Mesendoderm (in vitro differentiated cells): Measurements from ENCODE around the gene POLK.
"Not testable (repeated sequence)": the region's sequence is repeated elsewhere in the genome, so short reads cannot be mapped to it uniquely, and the experiment has no call there.

Source experiments
- DNase-seq: peaks from one replicate; pipeline ENCODE4 v3.0.0; 2013
- H2AK5ac ChIP-seq: 2 replicates; pipeline ENCODE4 v1.6.1; 2013; ENCODE audit warnings: low read length, inconsistent platforms
- H2BK120ac ChIP-seq: 2 replicates; pipeline ENCODE4 v1.6.1; 2013; ENCODE audit warnings: low read depth, mild to moderate bottlenecking, low read length, moderate library complexity, mixed read lengths
- H2BK15ac ChIP-seq: replicated peaks from 2 replicates; pipeline ENCODE4 v1.6.1; 2013; ENCODE audit warnings: low read depth, mild to moderate bottlenecking, moderate library complexity
- H2BK5ac ChIP-seq: 2 replicates; pipeline ENCODE4 v1.6.1; 2013; ENCODE audit warnings: low read length, inconsistent platforms
- H3K18ac ChIP-seq: 2 replicates; pipeline ENCODE4 v1.6.1; 2013; ENCODE audit warnings: mild to moderate bottlenecking, low read length, mixed read lengths
- H3K23ac ChIP-seq: one replicate; pipeline ENCODE4 v1.6.1; 2013; ENCODE audit warnings: low read length
- H3K27ac ChIP-seq: 2 replicates; pipeline ENCODE4 v1.5.1; 2013; ENCODE audit warnings: low read depth, mild to moderate bottlenecking, inconsistent platforms, low read length, moderate library complexity
- H3K27me3 ChIP-seq: 2 replicates; pipeline ENCODE4 v1.6.1; 2013; ENCODE audit warnings: low read length, control low read depth, mild to moderate bottlenecking, inconsistent platforms; ENCODE audit not compliant: insufficient read depth, poor library complexity
- H3K36me3 ChIP-seq: 2 replicates; pipeline ENCODE4 v1.6.1; 2013; ENCODE audit warnings: low read length, inconsistent platforms; ENCODE audit not compliant: control insufficient read depth, insufficient read depth
- H3K4ac ChIP-seq: one replicate; pipeline ENCODE4 v1.6.1; 2013; ENCODE audit warnings: low read depth, mild to moderate bottlenecking, low read length, moderate library complexity
- H3K4me1 ChIP-seq: 2 replicates; pipeline ENCODE4 v1.6.1; 2013; ENCODE audit warnings: low read depth, low read length, inconsistent platforms; ENCODE audit not compliant: control insufficient read depth
- H3K4me2 ChIP-seq: 2 replicates; pipeline ENCODE4 v1.6.1; 2013; ENCODE audit warnings: low read length
- H3K4me3 ChIP-seq: 2 replicates; pipeline ENCODE4 v1.5.1; 2013; ENCODE audit warnings: mild to moderate bottlenecking, low read length
- H3K56ac ChIP-seq: one replicate; pipeline ENCODE4 v1.6.1; 2013; ENCODE audit warnings: low read length
- H3K79me1 ChIP-seq: 2 replicates; pipeline ENCODE4 v1.6.1; 2013; ENCODE audit warnings: low read length, inconsistent platforms
- H3K79me2 ChIP-seq: 2 replicates; pipeline ENCODE4 v1.6.1; 2013; ENCODE audit warnings: mild to moderate bottlenecking, low read length; ENCODE audit not compliant: control insufficient read depth, insufficient read depth
- H3K9ac ChIP-seq: 2 replicates; pipeline ENCODE4 v1.6.1; 2013; ENCODE audit warnings: low read length, inconsistent platforms
- H4K5ac ChIP-seq: one replicate; pipeline ENCODE4 v1.6.1; 2013; ENCODE audit warnings: low read length
- H4K8ac ChIP-seq: one replicate; pipeline ENCODE4 v1.6.1; 2013; ENCODE audit warnings: low read depth, mild to moderate bottlenecking, control low read depth, low read length, moderate library complexity
- WGBS: extraction: QIAGEN DNeasy Blood & Tissue Kit; methylation state at CpG from one replicate; pipeline ENCODE4 v1.1.7; 2013; ENCODE audit warnings: low lambda C conversion rate, missing lambda C conversion rate; ENCODE audit not compliant: insufficient coverage; ENCODE audit errors: extremely low coverage; 5-methylcytosine and 5-hydroxymethylcytosine counted together

POLK gene

GRCh38 chr5:75498875-75499274, 12.8 kb upstream of the POLK start:
- H2BK5ac ChIP-seq, H2BK15ac ChIP-seq, H4K5ac ChIP-seq, H3K4me3 ChIP-seq, H3K4me2 ChIP-seq, H3K79me2 ChIP-seq, H3K27ac ChIP-seq, H3K4ac ChIP-seq, H3K36me3 ChIP-seq, H3K9ac ChIP-seq, H3K56ac ChIP-seq, H3K18ac ChIP-seq, H3K23ac ChIP-seq, DNase-seq, H2BK120ac ChIP-seq, H3K27me3 ChIP-seq, H3K79me1 ChIP-seq, H3K4me1 ChIP-seq, H4K8ac ChIP-seq, H2AK5ac ChIP-seq: not testable (repeated sequence)
- WGBS = no CpG with 5 or more reads among the region's 1 CpG

GRCh38 chr5:75505112-75505511, 6.6 kb upstream of the POLK start:
- no CpG with 5 or more reads among the region's 5 CpGs for WGBS
- not testable (repeated sequence) for H3K4me2 ChIP-seq, H3K27me3 ChIP-seq, H3K4me3 ChIP-seq, H3K18ac ChIP-seq, H3K79me1 ChIP-seq, H3K56ac ChIP-seq, H3K9ac ChIP-seq, DNase-seq, H3K4ac ChIP-seq, H3K23ac ChIP-seq, H4K8ac ChIP-seq, H3K27ac ChIP-seq, H3K36me3 ChIP-seq, H3K4me1 ChIP-seq, H2BK5ac ChIP-seq, H2AK5ac ChIP-seq, H2BK120ac ChIP-seq, H4K5ac ChIP-seq, H2BK15ac ChIP-seq
- H3K79me2 ChIP-seq = peaks cover 20% of the 10 kb centered on the region

- Histone ChIP-seq H3K23ac (no peak overlapping the region), H3K9ac (no peak overlapping the region), H3K4me1 (no peaks in the 10 kb centered on the region), H2AK5ac (no peak overlapping the region), H3K36me3 (no peaks in the 10 kb centered on the region), H3K79me1 (peaks cover 10% of the 10 kb centered on the region), H2BK15ac (no peak overlapping the region), H3K27me3 (no peaks in the 10 kb centered on the region), H3K56ac (no peak overlapping the region), H4K8ac (no peak overlapping the region), H2BK120ac (no peak overlapping the region), H3K18ac (no peak overlapping the region), H3K27ac (no peak overlapping the region), H3K4me2 (no peak overlapping the region), H3K4me3 (no peak overlapping the region), H3K79me2 (peaks cover 29% of the 10 kb centered on the region), H3K4ac (no peak overlapping the region), H4K5ac (no peak overlapping the region), H2BK5ac (no peak overlapping the region)
- WGBS = no CpG with 5 or more reads among the region's 1 CpG
- no peak for DNase-seq
Measured at GRCh38 chr5:75507841-75508240, 3.9 kb upstream of the POLK start.

GRCh38 chr5:75509546-75509945, 2.1 kb upstream of the POLK start:
- Histone ChIP-seq H3K4me2 (peak overlapping the region; percentile 4), H2BK15ac (no peak overlapping the region), H3K23ac (no peak overlapping the region), H3K4me1 (no peaks in the 10 kb centered on the region), H3K4me3 (no peak overlapping the region), H3K18ac (no peak overlapping the region), H2BK120ac (no peak overlapping the region), H3K27me3 (no peaks in the 10 kb centered on the region), H3K79me2 (peaks cover 29% of the 10 kb centered on the region), H3K56ac (no peak overlapping the region), H3K9ac (peak overlapping the region; percentile 94), H3K79me1 (peaks cover 10% of the 10 kb centered on the region), H4K8ac (no peak overlapping the region), H4K5ac (no peak overlapping the region), H2BK5ac (no peak overlapping the region), H2AK5ac (no peak overlapping the region), H3K27ac (no peak overlapping the region), H3K36me3 (no peaks in the 10 kb centered on the region), H3K4ac (no peak overlapping the region)
- WGBS = no CpG with 5 or more reads among the region's 4 CpGs
- no peak for DNase-seq

- Histone ChIP-seq H2BK15ac (no peak overlapping the region), H3K4me3 (no peak overlapping the region), H2BK5ac (no peak overlapping the region), H3K4me1 (no peaks in the 10 kb centered on the region), H4K8ac (no peak overlapping the region), H2AK5ac (no peak overlapping the region), H3K56ac (no peak overlapping the region), H3K23ac (no peak overlapping the region), H3K4me2 (peak overlapping the region; percentile 4), H4K5ac (no peak overlapping the region), H3K79me2 (peaks cover 29% of the 10 kb centered on the region), H3K4ac (no peak overlapping the region), H2BK120ac (no peak overlapping the region), H3K18ac (no peak overlapping the region), H3K79me1 (peaks cover 10% of the 10 kb centered on the region), H3K9ac (peak overlapping the region; percentile 94), H3K27me3 (no peaks in the 10 kb centered on the region), H3K36me3 (no peaks in the 10 kb centered on the region), H3K27ac (no peak overlapping the region)
- DNase-seq = no peak
- WGBS = no CpG with 5 or more reads among the region's 1 CpG
Measured at GRCh38 chr5:75509956-75510355, 1.7 kb upstream of the POLK start.

- Histone ChIP-seq H3K56ac (peak overlapping the region; percentile 96), H2BK5ac (no peak overlapping the region), H3K23ac (no peak overlapping the region), H3K27me3 (no peaks in the 10 kb centered on the region), H4K5ac (no peak overlapping the region), H3K9ac (peak overlapping the region; percentile 94), H3K79me2 (peaks cover 29% of the 10 kb centered on the region), H3K4me3 (peak overlapping the region; percentile 92), H3K79me1 (peaks cover 10% of the 10 kb centered on the region), H3K27ac (no peak overlapping the region), H2BK120ac (no peak overlapping the region), H2AK5ac (no peak overlapping the region), H3K4ac (no peak overlapping the region), H3K36me3 (no peaks in the 10 kb centered on the region), H3K18ac (peak overlapping the region; percentile 54), H2BK15ac (no peak overlapping the region), H4K8ac (no peak overlapping the region), H3K4me2 (peak overlapping the region; percentile 77), H3K4me1 (no peaks in the 10 kb centered on the region)
- DNase-seq = no peak
- no CpG with 5 or more reads among the region's 15 CpGs for WGBS
Measured at GRCh38 chr5:75510417-75510835, 1.3 kb upstream of the POLK start.
